HG02973 (cell line): ENCODE results near the gene ADARB2.

ENCODE experiments used
- ATAC-seq: cut with Tn5 transposase; IDR thresholded peaks from one replicate; pipeline ENCODE4 v1.9.1; 2021; ENCODE audit warnings: moderate library complexity; ENCODE audit not compliant: unreplicated experiment

The ADARB2 gene

GRCh38 chr10:1573981-1574380, 163.3 kb downstream of the ADARB2 start:
- ATAC-seq = no peak

GRCh38 chr10:1573334-1573969, 163.9 kb downstream of the ADARB2 start:
- no peak for ATAC-seq

DNA sequence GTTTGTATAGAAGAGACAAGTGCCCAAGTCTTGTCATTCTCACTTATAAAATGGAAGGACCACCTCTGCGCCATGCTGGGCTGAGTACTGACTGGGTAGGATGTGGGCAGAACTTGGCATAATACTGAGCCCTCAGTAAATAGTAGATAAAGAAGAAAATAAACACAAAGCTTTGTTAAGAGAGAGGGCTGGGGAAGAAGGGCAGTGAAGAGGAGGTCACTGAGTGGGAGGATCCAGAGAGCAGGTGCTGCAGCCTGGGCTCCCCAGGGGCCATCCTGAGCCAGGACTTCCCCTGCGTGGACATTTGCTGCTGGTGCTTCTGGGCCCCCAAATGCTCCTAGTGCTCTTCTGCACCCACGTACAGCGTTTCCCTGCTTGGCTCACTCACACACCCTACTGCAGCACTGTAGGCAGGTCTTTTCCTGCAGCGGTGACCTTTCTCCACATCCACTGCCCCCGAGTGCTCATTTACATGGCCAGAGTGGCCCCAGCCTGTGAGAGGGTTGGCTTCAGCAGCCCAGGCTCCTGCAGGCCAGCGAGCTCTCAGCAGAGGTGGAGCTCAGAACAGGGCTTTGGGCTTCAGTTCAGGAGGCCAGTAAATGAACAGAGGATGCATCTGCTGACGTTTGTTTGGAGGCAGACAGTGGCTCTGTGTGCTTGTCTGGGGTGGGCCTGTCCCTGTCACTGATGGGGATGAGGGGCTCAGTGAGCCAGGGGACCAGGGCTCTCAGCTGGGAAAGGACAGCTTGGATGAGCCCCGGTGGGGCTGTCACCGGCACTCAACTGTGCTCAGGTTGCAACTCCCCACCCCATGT, 164.6 kb downstream of the ADARB2 start:
- ATAC-seq = no peak

DNA sequence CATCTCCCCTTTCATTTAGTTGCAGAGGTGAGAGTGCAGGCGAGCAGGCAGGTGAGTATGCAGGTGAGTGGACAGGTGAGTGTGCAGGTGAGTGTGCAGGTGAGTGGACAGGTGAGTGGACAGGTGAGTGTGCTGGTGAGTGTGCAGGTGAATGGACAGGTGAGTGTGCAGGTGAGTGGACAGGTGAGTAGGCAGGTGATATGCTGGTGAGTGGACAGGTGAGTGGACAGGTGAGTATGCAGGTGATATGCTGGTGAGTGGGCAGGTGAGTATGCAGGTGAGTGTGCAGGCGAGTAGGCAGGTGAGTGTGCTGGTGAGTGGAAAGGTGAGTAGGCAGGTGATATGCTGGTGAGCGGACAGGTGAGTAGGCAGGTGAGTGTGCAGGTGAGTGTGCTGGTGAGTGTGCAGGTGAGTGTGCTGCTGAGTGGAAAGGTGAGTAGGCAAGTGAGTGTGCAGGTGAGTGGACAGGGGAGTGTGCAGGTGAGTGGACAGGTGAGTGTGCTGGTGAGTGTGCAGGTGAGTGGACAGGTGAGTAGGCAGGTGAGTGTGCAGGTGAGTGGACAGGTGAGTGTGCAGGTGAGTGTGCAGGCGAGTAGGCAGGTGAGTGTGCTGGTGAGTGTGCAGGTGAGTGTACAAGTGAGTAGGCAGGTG, 165.6 kb downstream of the ADARB2 start:
- no peak for ATAC-seq

GRCh38 chr10:1570416-1571051, 166.8 kb downstream of the ADARB2 start:
- no peak for ATAC-seq

GRCh38 chr10:1569208-1569607, 168.1 kb downstream of the ADARB2 start:
- ATAC-seq = no peak

DNA sequence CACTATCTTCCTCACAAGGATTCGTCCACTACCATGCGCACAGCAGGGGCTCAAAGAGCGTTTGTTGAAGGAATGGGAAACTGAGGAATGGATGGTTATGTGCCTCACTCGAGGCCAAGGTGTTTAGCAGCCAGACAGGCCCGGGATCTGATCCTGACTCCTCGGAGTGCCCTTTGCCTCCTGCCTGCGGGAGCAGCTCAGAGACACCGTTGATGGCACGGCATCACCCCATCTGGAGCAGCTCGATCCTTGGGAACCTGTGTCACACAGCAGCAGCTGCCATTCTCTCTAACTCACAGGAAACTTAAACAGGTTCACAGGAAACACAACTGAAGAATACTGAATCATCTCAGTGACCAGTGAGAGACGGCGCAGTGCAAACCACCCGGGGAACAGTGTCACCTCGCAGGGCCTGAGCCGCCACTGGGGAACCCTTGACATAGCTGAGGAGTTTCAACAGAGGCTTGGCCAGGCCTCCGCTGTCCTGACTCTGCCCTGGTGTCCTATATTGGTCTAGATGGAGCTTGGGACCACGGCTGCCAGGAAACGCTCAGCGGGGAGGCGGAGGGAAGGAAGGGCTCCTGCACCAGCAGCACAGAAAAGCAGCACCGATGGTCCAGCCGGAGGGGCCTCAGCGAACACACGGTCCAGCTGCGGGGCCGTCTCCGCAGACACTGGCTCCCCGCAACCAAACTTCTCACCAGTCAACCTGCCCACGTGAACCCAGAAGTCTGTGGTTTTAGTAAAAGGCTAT, 169.4 kb downstream of the ADARB2 start:
- no peak for ATAC-seq

- no peak for ATAC-seq
Observed at GRCh38 chr10:1567152-1567551, 170.2 kb downstream of the ADARB2 start.

DNA sequence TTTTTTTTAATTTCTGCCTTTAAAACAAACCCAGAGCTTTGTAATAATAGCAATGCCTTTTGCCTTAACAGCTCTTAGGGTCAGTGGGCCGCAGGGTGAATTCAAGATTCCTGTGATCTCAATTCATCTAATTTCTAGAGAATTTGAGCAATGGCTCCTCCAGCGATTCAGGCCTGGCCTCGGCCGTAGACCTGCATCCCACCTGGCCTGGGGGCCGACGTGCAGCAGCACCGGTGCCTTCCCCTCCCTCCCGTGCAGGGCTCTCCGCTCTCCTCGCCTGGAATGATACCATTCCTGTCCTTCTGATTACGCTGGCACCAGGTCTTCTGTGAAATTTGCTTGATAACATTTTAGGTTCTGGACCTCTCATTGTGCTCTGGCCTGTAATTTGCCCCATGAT, 172.5 kb downstream of the ADARB2 start:
- no peak for ATAC-seq

DNA sequence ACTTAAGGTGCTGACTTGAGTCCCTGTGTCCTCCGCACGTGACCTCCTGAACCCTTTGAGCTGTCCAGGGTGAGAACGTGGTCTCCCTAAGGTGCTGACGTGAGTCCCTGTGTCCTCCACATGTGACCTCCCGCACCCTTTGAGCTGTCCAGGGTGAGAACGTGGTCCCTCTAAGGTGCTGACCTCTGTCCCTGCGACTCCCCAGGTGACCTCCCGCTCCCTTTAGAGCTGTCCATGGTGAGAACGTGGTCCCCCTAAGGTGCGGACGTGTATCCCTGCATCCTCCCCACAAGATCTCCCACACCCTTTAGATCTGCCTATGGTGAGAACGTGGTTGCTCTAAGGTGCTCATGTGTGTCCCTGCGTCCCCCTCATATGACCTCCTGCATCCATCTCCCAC, 174.3 kb downstream of the ADARB2 start:
- no peak for ATAC-seq

DNA sequence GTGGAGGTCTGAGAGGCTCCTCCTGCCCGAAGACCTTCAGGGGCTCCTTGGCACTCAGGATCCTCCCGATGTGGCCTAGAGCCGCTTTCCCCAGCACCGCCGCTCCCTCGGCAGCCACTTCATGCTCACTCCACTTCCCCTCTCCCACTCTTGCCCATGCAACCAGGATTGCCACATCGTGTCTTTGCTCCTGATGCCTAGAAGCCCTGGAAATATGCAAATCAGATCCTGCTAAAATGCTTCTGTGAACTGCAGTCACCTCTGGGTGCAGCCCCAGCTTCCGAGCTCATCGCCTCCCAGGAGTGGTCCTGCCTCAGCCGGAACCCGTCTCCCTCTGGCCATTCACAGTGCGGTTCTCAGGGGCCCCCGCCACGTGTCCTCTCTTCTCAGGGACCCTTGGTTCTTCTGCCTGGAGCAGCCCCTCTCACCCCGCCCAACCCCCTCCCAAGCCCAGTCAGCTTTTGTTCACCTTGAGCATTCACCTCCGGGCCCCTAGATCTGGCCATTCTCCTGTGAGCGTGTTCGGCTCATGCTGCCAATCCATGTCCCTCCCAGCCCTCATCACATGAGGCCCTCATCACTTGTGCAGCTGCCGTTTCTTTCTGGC, 175.5 kb downstream of the ADARB2 start:
- no peak for ATAC-seq

DNA sequence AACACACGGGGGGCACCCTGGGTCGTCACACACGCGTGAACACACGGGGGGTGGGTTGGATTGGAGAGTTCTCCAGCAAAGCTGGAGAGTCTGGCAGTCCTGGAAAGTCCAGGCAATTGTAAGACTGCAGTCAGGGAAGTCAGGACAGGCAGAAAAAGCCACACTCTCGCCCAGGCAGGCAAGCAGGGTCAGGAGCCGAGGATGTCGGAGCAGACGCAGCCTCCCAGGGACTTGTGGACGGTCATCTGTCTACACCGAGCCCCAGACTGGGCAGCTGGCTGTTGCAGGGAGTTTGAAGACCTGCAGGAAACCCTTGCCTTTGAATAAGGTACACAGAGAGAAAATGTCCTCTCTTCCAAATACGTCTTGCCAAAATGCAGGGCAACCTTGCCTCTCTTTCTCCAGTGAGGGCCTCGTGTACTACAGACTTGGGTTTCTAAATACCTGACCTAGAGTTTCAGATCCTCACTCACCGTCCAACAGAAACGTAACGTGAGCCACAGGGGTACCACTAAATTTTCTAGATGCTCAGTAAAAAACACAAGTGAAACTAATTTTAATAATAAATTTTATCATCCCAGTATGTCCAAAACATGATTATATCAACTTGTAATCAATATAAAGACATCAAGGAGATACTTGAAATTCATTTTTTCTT, 176.7 kb downstream of the ADARB2 start:
- no peak for ATAC-seq

- ATAC-seq = no peak
Observed at GRCh38 chr10:1559761-1560160, 177.6 kb downstream of the ADARB2 start.

DNA sequence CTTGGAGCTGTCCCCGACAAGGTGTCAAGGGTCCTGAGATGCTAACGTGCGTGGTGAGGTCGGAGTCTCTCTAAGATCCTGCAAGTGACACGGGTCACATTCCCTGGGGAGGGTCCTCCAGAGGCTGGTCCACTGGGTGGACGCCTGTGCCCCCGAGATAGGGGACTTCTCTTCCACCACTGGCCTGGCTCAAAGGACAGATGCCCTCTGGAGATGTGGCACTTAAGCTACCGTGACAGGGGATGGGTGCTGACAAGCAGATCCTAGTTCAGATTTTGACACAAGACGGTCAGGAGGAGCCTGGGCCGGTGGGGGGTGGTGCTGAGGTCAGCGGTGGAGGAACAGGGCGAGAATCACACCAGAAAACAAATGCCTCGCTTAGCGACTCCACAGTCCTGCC, 178.0 kb downstream of the ADARB2 start:
- no peak for ATAC-seq

DNA sequence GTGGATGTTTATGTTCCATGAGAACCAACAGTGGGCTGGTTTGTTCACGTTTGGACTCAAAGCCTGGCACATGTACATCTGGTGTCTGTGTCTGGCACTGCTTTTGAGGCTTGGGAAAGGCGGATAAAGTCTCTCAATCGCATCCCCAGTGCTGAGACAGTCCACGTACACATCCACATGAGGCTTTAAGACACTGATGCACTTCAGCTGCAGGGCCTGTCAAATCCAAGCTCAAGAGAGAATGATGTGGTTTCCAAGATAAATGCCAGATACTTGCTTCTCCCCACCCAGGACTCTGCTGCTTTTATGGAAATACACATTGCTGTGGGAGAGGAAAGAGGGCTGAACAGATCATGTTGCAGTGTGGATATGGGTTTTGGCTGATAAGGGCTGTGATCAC, 178.4 kb downstream of the ADARB2 start:
- no peak for ATAC-seq

DNA sequence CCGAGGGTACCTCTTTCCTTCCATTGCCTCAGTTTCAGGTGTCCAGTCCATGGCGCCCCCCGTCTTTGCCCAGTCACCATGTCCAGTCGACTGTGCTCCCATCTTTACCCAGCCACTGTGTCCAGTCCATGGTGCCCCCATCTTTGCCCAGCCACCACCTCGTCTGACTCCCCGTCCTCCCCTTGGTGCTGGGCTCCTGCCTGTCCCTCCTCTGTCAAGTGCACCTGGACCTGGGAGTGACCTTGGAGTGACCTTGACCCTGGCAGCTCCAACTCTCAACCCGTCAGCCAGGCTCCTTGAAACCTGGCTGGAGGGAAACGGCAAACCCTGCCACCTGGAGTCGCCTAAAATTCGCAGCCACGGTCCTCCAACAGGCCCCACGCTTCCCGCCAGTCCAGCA, 180.2 kb downstream of the ADARB2 start:
- no peak for ATAC-seq

- ATAC-seq = no peak
Observed at GRCh38 chr10:1556496-1556895, 180.8 kb downstream of the ADARB2 start.

DNA sequence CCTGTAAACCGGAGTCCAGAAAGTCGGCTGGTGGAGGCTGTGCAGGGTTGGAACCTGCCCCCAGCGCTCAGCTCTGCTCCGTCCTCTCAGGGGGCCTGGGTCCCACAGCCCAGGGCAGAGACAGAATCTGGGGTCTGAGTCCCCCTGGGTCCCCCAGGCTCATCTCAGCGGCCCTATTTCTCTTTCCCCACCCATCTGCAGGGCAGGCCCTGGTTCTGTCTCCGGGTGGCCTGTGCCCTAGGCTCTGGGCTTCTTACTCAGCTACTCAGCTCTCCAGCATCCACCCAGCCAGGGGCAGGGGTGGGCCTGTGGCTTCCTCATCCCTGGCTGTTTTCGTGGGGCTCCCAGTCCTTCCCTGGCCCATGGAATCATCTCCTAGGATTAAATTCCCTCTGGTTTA, 183.4 kb downstream of the ADARB2 start:
- no peak for ATAC-seq

- no peak for ATAC-seq
Observed at GRCh38 chr10:1552881-1553670, 184.2 kb downstream of the ADARB2 start.
